Left ventricle myocardium superior (tissue), 1 donor: Measurements from ENCODE around the gene GAPDH. TPM values are rescaled to one million over a fixed set of nuclear protein-coding genes. Genes with fewer than 3 reads are reported as not detected.

Experiments
- total RNA-seq: library from RNA; stranded (reverse); fragmentation: NEBNext Ultra II Directional; extraction: Animal tissue kit (Norgen Biotek cat#: 25700); gene quantifications from one replicate; pipeline ENCODE4 v1.2.1, GENCODE V29; 2021
- donor health status: DM: no; HTN: yes; CAD: no; lungs with severe emphysema.

The GAPDH gene
- total RNA-seq, 1 donor from 2014 or later: 4,526 TPM

Other genes starting within 250 kb of the GAPDH start
- gene PLEKHG6, start 223.8 kb upstream of the GAPDH start, total RNA-seq: 0.47 TPM
- gene TNFRSF1A, start 192.4 kb upstream of the GAPDH start, total RNA-seq: 44.0 TPM
- 1.7 TPM for gene SCNN1A, start 159.0 kb upstream of the GAPDH start, total RNA-seq
- 32.9 TPM for gene LTBR, start 150.4 kb upstream of the GAPDH start, total RNA-seq
- gene CD27, start 89.6 kb upstream of the GAPDH start, total RNA-seq: 0.20 TPM
- 13.1 TPM for gene TAPBPL, start 82.5 kb upstream of the GAPDH start, total RNA-seq
- 3.6 TPM for gene VAMP1, start 63.8 kb upstream of the GAPDH start, total RNA-seq
- gene MRPL51, start 41.3 kb upstream of the GAPDH start, total RNA-seq: 275 TPM
- gene NCAPD2, start 40.4 kb upstream of the GAPDH start, total RNA-seq: 13.1 TPM
- 14.9 TPM for gene IFFO1, start 21.5 kb downstream of the GAPDH start, total RNA-seq
- 16.1 TPM for gene NOP2, start 33.8 kb downstream of the GAPDH start, total RNA-seq
- 159 TPM for gene CHD4, start 72.9 kb downstream of the GAPDH start, total RNA-seq
- 8.6 TPM for gene LPAR5, start 101.4 kb downstream of the GAPDH start, total RNA-seq
- gene ACRBP, start 112.9 kb downstream of the GAPDH start, total RNA-seq: 2.2 TPM
- 30.1 TPM for gene ING4, start 128.6 kb downstream of the GAPDH start, total RNA-seq
- 31.8 TPM for gene ZNF384, start 154.9 kb downstream of the GAPDH start, total RNA-seq
- 0.25 TPM for gene PIANP, start 166.3 kb downstream of the GAPDH start, total RNA-seq
- 81.9 TPM for gene COPS7A, start 189.5 kb downstream of the GAPDH start, total RNA-seq
- gene MLF2, start 218.6 kb downstream of the GAPDH start, total RNA-seq: 158 TPM
- gene PTMS, start 231.8 kb downstream of the GAPDH start, total RNA-seq: 133 TPM
- gene LAG3, start 238.0 kb downstream of the GAPDH start, total RNA-seq: 0.37 TPM